ENCODE measurements around the gene SERTAD1. TPM values are rescaled to one million over a fixed set of nuclear protein-coding genes. Genes with fewer than 3 reads are reported as not detected.

The SERTAD1 gene
- total and polyA plus RNA-seq, 2 donors (not counting 1 experiment from before 2014, with no cell fraction given): 11.9 to 59.4 TPM

DNA sequence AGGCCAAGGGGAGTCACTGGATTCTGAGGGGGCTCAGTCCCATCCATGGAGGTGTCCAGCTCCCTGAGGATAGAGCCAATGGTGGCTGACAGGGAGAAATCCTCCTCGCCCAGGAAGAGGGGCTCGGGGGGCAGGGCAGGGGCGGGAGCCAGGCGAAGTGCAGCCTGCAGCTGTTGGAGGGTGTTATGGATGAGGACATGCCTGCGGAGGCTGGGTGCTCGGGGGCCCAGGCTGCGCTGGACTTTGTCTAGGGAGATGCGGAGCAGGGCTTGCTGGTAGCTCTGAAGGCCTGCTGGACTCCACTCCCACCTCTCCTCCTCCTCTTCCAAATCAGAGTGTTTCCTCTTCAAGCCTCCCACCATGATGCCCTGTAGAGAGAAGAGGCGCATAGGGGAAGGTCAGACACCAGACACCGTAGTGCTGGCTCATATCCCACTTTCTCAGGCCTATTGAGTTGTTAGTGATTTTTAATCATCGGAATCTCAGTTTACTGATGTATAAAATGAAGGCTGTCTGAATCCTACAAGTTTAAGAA, 16.0 kb upstream of the SERTAD1 start:
- Histone ChIP-seq H3K4me3 (ENCODE audit: control extremely low read depth in 1 of 5, extremely low read depth in 1 of 5, insufficient read depth in 1 of 5, low read depth in 2 of 5, low read length in 4 of 5) (no peak overlapping the region), H3K4me2 (replicated peaks; ENCODE audit: low read depth, low read length, poor library complexity, severe bottlenecking) (peak overlapping the region; percentile 95), H2AFZ (ENCODE audit: insufficient read depth, low read depth, low read length, poor library complexity, severe bottlenecking) (no peak overlapping the region), H3K36me3 (replicated peaks in 1 of 2; ENCODE audit: control extremely low read depth in 1 of 2, control insufficient read depth in 1 of 2, extremely low read depth in 1 of 2, insufficient read depth in 2 of 2, low read length in 1 of 2) (peaks cover 2 to 16% of the 10 kb centered on the region in 2 experiments), H3K27ac (ENCODE audit: low read length in 2 of 2) (peak overlapping the region in 1 of 2 donors; percentile 67), H3K9ac (ENCODE audit: low read length) (no peak overlapping the region), H3K9me3 (ENCODE audit: control extremely low read depth in 1 of 3, control insufficient read depth in 2 of 3, insufficient read depth in 1 of 3, low read length in 2 of 3) (no peaks in the 10 kb centered on the region), H3K79me2 (ENCODE audit: control insufficient read depth, insufficient read depth, low read length) (peaks cover 46% of the 10 kb centered on the region), H4K20me1 (ENCODE audit: control insufficient read depth, insufficient read depth, low read length, poor library complexity, severe bottlenecking) (peaks cover 23% of the 10 kb centered on the region), H3K27me3 (replicated peaks in 1 of 4; ENCODE audit: control extremely low read depth in 1 of 4, control insufficient read depth in 3 of 4, insufficient read depth in 4 of 4, low read length in 3 of 4) (no peaks in the 10 kb centered on the region), H3K4me1 (ENCODE audit: control insufficient read depth in 2 of 2, insufficient read depth in 2 of 2, low read length in 2 of 2) (peaks cover 12% of the 10 kb centered on the region in 2 donors)
- no peak for ATAC-seq (ENCODE audit: low read depth)
- H3K9me3 Mint-ChIP-seq (ENCODE audit: insufficient read depth): no peaks in the 10 kb centered on the region
- ChIA-PET CTCF (interaction anchor here (0.8 to 1.7 kb wide), 2 partner anchors 21 to 137 kb away, joined by 3 to 4 read pairs; no protein-coding TSS in a partner anchor), POLR2A (interaction anchor here (3.2 kb wide), 1 partner anchor 16 kb away, joined by 63 read pairs; the partner anchor contains the start of gene SERTAD1)
- peaks cover 28% of the 10 kb centered on the region for H3K4me1 Mint-ChIP-seq
- TF ChIP-seq, protein P1, sequence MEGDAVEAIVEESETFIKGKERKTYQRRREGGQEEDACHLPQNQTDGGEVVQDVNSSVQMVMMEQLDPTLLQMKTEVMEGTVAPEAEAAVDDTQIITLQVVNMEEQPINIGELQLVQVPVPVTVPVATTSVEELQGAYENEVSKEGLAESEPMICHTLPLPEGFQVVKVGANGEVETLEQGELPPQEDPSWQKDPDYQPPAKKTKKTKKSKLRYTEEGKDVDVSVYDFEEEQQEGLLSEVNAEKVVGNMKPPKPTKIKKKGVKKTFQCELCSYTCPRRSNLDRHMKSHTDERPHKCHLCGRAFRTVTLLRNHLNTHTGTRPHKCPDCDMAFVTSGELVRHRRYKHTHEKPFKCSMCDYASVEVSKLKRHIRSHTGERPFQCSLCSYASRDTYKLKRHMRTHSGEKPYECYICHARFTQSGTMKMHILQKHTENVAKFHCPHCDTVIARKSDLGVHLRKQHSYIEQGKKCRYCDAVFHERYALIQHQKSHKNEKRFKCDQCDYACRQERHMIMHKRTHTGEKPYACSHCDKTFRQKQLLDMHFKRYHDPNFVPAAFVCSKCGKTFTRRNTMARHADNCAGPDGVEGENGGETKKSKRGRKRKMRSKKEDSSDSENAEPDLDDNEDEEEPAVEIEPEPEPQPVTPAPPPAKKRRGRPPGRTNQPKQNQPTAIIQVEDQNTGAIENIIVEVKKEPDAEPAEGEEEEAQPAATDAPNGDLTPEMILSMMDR (IDR thresholded peaks at IDR 0.05): no peak
- no peak for TF ChIP-seq EZH2 (IDR thresholded peaks at IDR 0.05; ENCODE audit: borderline replicate concordance, insufficient read depth, low read depth, low read length, poor library complexity, severe bottlenecking)
- H3K4me3 Mint-ChIP-seq: peak overlapping the region; percentile 97
- H3K27me3 Mint-ChIP-seq: no peaks in the 10 kb centered on the region
- 99% methylated on average over 6 of the region's 11 CpGs for WGBS (ENCODE audit: insufficient coverage)
- DNase-seq: no peak
- peak overlapping the region; percentile 95 for H3K27ac Mint-ChIP-seq
- intact Hi-C loops (cut with micrococcal nuclease): loop anchor here (1.0 to 5.0 kb wide), 4 partner anchors 129 to 821 kb away; partner anchors contain the start of genes HNRNPUL1, MIA, RAB4B and SHKBP1

DNA sequence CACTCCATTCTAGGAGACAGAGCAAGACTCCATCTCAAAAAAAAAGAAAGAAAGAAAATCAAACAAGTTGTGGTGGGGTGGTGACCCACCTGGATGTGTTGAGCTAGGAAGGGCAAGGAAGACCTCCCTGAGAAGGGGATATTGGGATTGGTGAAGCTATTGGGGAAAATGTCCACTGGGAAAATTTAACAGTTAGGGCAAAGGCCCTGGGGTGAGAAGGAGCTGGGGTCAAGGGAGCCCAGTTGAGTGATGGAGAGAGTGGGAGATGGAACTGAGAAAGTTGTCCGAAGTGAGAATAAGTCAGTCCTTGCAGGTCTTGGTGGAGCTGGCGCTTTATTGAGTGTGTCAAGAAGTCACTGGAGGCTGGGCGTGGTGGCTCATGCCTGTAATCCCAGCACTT, 12.5 kb upstream of the SERTAD1 start:
- H3K4me1 Mint-ChIP-seq: peaks cover 45% of the 10 kb centered on the region
- Histone ChIP-seq H3K36me3 (replicated peaks in 1 of 2; ENCODE audit: control extremely low read depth in 1 of 2, control insufficient read depth in 1 of 2, extremely low read depth in 1 of 2, insufficient read depth in 2 of 2, low read length in 1 of 2) (peaks cover 2 to 16% of the 10 kb centered on the region in 2 experiments), H3K9me3 (ENCODE audit: control extremely low read depth in 1 of 3, control insufficient read depth in 2 of 3, insufficient read depth in 1 of 3, low read length in 2 of 3) (no peaks in the 10 kb centered on the region), H3K4me3 (ENCODE audit: control extremely low read depth in 1 of 5, extremely low read depth in 1 of 5, insufficient read depth in 1 of 5, low read depth in 2 of 5, low read length in 4 of 5) (no peak overlapping the region), H4K20me1 (ENCODE audit: control insufficient read depth, insufficient read depth, low read length, poor library complexity, severe bottlenecking) (peaks cover 23% of the 10 kb centered on the region), H3K27me3 (replicated peaks in 1 of 4; ENCODE audit: control extremely low read depth in 1 of 4, control insufficient read depth in 3 of 4, insufficient read depth in 4 of 4, low read length in 3 of 4) (no peaks in the 10 kb centered on the region), H3K4me1 (ENCODE audit: control insufficient read depth in 2 of 2, insufficient read depth in 2 of 2, low read length in 2 of 2) (peaks cover 26 to 35% of the 10 kb centered on the region in 2 donors), H3K9ac (ENCODE audit: low read length) (no peak overlapping the region), H2AFZ (ENCODE audit: insufficient read depth, low read depth, low read length, poor library complexity, severe bottlenecking) (no peak overlapping the region), H3K79me2 (ENCODE audit: control insufficient read depth, insufficient read depth, low read length) (peaks cover 37% of the 10 kb centered on the region), H3K4me2 (replicated peaks; ENCODE audit: low read depth, low read length, poor library complexity, severe bottlenecking) (no peak overlapping the region), H3K27ac (ENCODE audit: low read length in 2 of 2) (no peak overlapping the region)
- H3K4me3 Mint-ChIP-seq: no peak overlapping the region
- ATAC-seq (ENCODE audit: low read depth) (no peak), DNase-seq (no peak)
- TF ChIP-seq, protein P1 (IDR thresholded peaks at IDR 0.05): no peak
- ChIA-PET POLR2A (no interaction called here), CTCF (interaction anchor here (1.2 to 2.6 kb wide), 4 partner anchors 9 to 18 kb away, joined by 3 to 11 read pairs (median 5); partner anchors contain the start of gene SERTAD1)
- 100% methylated on average over 2 of the region's 3 CpGs for WGBS (ENCODE audit: insufficient coverage)
- H3K9me3 Mint-ChIP-seq (ENCODE audit: insufficient read depth): no peaks in the 10 kb centered on the region
- intact Hi-C loops (cut with micrococcal nuclease): no loop called here
- no peaks in the 10 kb centered on the region for H3K27me3 Mint-ChIP-seq
- peak overlapping the region; percentile 15 for H3K27ac Mint-ChIP-seq
